Measurements from ENCODE around the gene MICU1. TPM values are rescaled to one million over a fixed set of nuclear protein-coding genes. Genes with fewer than 3 reads are reported as not detected.

Gene MICU1
- total and polyA plus RNA-seq, 2 of the 13 experiments (the other 11 are each of a cell fraction or from before 2014, with no cell fraction given), result 32.5 to 56.1 TPM

- TF ChIP-seq ZNF646 (CRISPR knock-in tag; IDR thresholded peaks at IDR 0.05) (no peak), CENPT (CRISPR knock-in tag; IDR thresholded peaks at IDR 0.05; ENCODE audit: low read depth) (no peak), NPAS2 (CRISPR knock-in tag; IDR thresholded peaks at IDR 0.05; ENCODE audit: borderline replicate concordance) (no peak), ELF4 (CRISPR knock-in tag; IDR thresholded peaks at IDR 0.05; ENCODE audit: borderline replicate concordance) (no peak), ZNF574 (CRISPR knock-in tag; IDR thresholded peaks at IDR 0.05) (peak; percentile 59; the same call in 1 of the 2 replicates), CBX1 (IDR thresholded peaks at IDR 0.05; ENCODE audit: low read depth) (no peak), ZNF616 (CRISPR knock-in tag; IDR thresholded peaks at IDR 0.05; ENCODE audit: low read depth) (no peak), KLF6 (CRISPR knock-in tag; IDR thresholded peaks at IDR 0.05) (peak; percentile 53; the same call in 1 of the 2 replicates), MED8 (CRISPR knock-in tag; IDR thresholded peaks at IDR 0.05; ENCODE audit: insufficient replicate concordance) (peak; percentile 52), FIP1L1 (IDR thresholded peaks at IDR 0.05; ENCODE audit: borderline replicate concordance, insufficient read depth, low read depth, low read length) (no peak), REST (IDR thresholded peaks at IDR 0.05; ENCODE audit: borderline replicate concordance in 1 of 2, low read depth in 1 of 2, low read length in 2 of 2) (no peak), AKAP8 (CRISPR knock-in tag; IDR thresholded peaks at IDR 0.05) (peak; percentile 63; the same call in 1 of the 2 replicates)
Measured at GRCh38 chr10:72334825-72335393, 291.0 kb downstream of the MICU1 start (continued).

All from HepG2 (cell line).